K562 (cell line): Measurements from ENCODE around the gene FAM114A1. TPM values are rescaled to one million over a fixed set of nuclear protein-coding genes. Genes with fewer than 3 reads are reported as not detected.

Experiments
- ATAC-seq: fragments of 200-7000 bp; cut with Tn5 transposase; 3 replicates; pipeline ENCODE4 v1.9.1; 2020; ENCODE audit warnings: moderate library complexity
- BruUV-seq: library from RNA; stranded (reverse); fragments of 400-500 nt; replicated peaks from 2 replicates; lab custom pipeline; 2021; lab: Mats Ljungman, UMichigan
- CTCF ChIA-PET: fragments of 300-600 bp; formaldehyde crosslinking; extraction: SDS; loops from one replicate; lab custom pipeline; 2021; ENCODE audit warnings: low intra/inter-chr PET ratio; lab: Yijun Ruan, JAX
- POLR2A ChIA-PET: fragments of 300-600, 350-650 bp; sonication (Branson Sonifier 250); formaldehyde crosslinking; extraction: SDS; loops from one replicate; lab custom pipeline; 2021; ENCODE audit warnings: antibody characterized with exemption, inconsistent platforms; lab: Yijun Ruan, JAX
- DNase-seq, 4 experiments: peaks; one replicate each; pipeline versions ENCODE4 v3.0.0 to v3.0.0-alpha.2; 2011 to 2018; ENCODE audit warnings: low spot score in 3 of 4, mixed read lengths in 3 of 4; ENCODE audit errors: extremely low read depth in 1 of 4
- FAIRE-seq: peaks from 2 replicates; lab custom pipeline; 2011; peaks lifted over from hg19 to GRCh38; lab: Jason Lieb, UNC
- H2AFZ ChIP-seq: 2 replicates; pipeline ENCODE4 v1.6.0; 2011; ENCODE audit warnings: low read depth, low read length, control low read depth, inconsistent platforms
- H3K27ac ChIP-seq: fragments of 200-600 bp; 3 replicates; pipeline ENCODE4 v1.8.0; 2011; ENCODE audit warnings: low read depth, mild to moderate bottlenecking, control low read depth, inconsistent platforms, low read length, moderate library complexity, mixed read lengths; ENCODE audit errors: extremely low read depth
- H3K27me3 ChIP-seq, 2 experiments: fragments of 300-600 bp in 1 of 2; 2 replicates in 1 of 2; 3 replicates in 1 of 2; pipeline versions ENCODE4 v1.6.0 to v1.8.0; 2011; ENCODE audit warnings: inconsistent platforms in 2 of 2, low read length in 2 of 2, mild to moderate bottlenecking in 1 of 2, mixed read lengths in 1 of 2, moderate library complexity in 1 of 2; ENCODE audit not compliant: control insufficient read depth in 2 of 2, insufficient read depth in 2 of 2
- H3K36me3 ChIP-seq: fragments of 300-600 bp; 3 replicates; pipeline ENCODE4 v1.8.0; 2011; ENCODE audit warnings: mild to moderate bottlenecking, low read length, inconsistent platforms; ENCODE audit not compliant: control insufficient read depth, insufficient read depth
- H3K4me1 ChIP-seq, 2 experiments: fragments of 200-600 bp in 1 of 2; replicated peaks in 1 of 2; 2 replicates in 1 of 2; 3 replicates in 1 of 2; pipeline versions ENCODE4 v1.5.1 to v1.8.0; 2011; ENCODE audit warnings: inconsistent platforms in 2 of 2, low read length in 2 of 2, mild to moderate bottlenecking in 1 of 2, mixed read lengths in 1 of 2, moderate library complexity in 1 of 2; ENCODE audit not compliant: control insufficient read depth in 2 of 2, insufficient read depth in 2 of 2
- H3K4me2 ChIP-seq: 2 replicates; pipeline ENCODE4 v1.6.1; 2011; ENCODE audit warnings: low read length, control low read depth, inconsistent platforms, mixed read lengths; ENCODE audit not compliant: insufficient read depth
- H3K4me3 ChIP-seq: fragments of 200-600 bp; sonication (generic), shearing (Covaris generic); 2 replicates; pipeline ENCODE4 v1.5.1; 2016; ENCODE audit warnings: control low read depth, inconsistent platforms
- H3K79me2 ChIP-seq: fragments of 200-600 bp; 3 replicates; pipeline ENCODE4 v1.8.0; 2011; ENCODE audit warnings: low read length, inconsistent platforms; ENCODE audit not compliant: control insufficient read depth, insufficient read depth
- H3K9ac ChIP-seq, 2 experiments: 2 replicates each; pipeline versions ENCODE4 v1.6.0 to v1.6.1; 2011; ENCODE audit warnings: low read depth in 2 of 2, low read length in 2 of 2, control low read depth in 1 of 2, inconsistent platforms in 1 of 2, mild to moderate bottlenecking in 1 of 2, mixed read lengths in 1 of 2; ENCODE audit not compliant: insufficient read depth in 1 of 2
- H3K9me1 ChIP-seq: one replicate; pipeline ENCODE4 v1.6.0; 2011; ENCODE audit warnings: inconsistent platforms, mild to moderate bottlenecking, low read length, moderate library complexity; ENCODE audit not compliant: control insufficient read depth, insufficient read depth
- H3K9me3 ChIP-seq: replicated peaks from 2 replicates; pipeline ENCODE4 v1.5.1; 2011; ENCODE audit warnings: low read depth, low read length, inconsistent platforms; ENCODE audit not compliant: control insufficient read depth, insufficient read depth
- H4K20me1 ChIP-seq: replicated peaks from 2 replicates; pipeline ENCODE4 v1.6.1; 2011; ENCODE audit warnings: low read length, inconsistent platforms, mixed read lengths; ENCODE audit not compliant: control insufficient read depth, insufficient read depth
- HDAC1 ChIP-seq, 2 experiments: fragments of 450-650 bp; IDR thresholded peaks; 2 replicates each; pipeline ENCODE4 v1.6.1; 2016 to 2017; ENCODE audit warnings: inconsistent platforms in 1 of 2, mild to moderate bottlenecking in 1 of 2, moderate library complexity in 1 of 2
- MXI1 ChIP-seq: IDR thresholded peaks from 2 replicates; pipeline ENCODE4 v1.6.1; 2011; ENCODE audit warnings: low read depth, mild to moderate bottlenecking, improper control_type of control experiment, low read length
- NFE2 ChIP-seq: IDR thresholded peaks from 2 replicates; pipeline ENCODE4 v1.6.1; 2014; ENCODE audit warnings: antibody characterized with exemption, low read depth
- TEAD4 ChIP-seq, 2 experiments: sonication (generic) in 1 of 2; formaldehyde crosslinking in 1 of 2; IDR thresholded peaks; 2 replicates each; pipeline versions ENCODE4 v1.6.1 to v1.8.0; 2012 to 2022; ENCODE audit warnings: borderline replicate concordance in 1 of 2, inconsistent platforms in 1 of 2, low read length in 1 of 2, mild to moderate bottlenecking in 1 of 2, missing genetic modification reagents in 1 of 2
- WGBS: fragments of 100-300 bp; shearing (Covaris generic); methylation state at CpG from one replicate; pipeline ENCODE4 v1.1.6; 2016; ENCODE audit warnings: low coverage, mixed read lengths; ENCODE audit not compliant: insufficient coverage; ENCODE audit errors: missing lambda C conversion rate; 5-methylcytosine and 5-hydroxymethylcytosine counted together
- in situ Hi-C: fragments of 300-500 bp; cut with MboI; formaldehyde crosslinking; loops from 4 replicates; pipeline ENCODE4 v1.15.0; 2018; ENCODE audit warnings: inconsistent platforms, mixed read lengths
- intact Hi-C: fragments of 100-400 bp; cut with micrococcal nuclease; formaldehyde crosslinking; loops from 2 replicates; pipeline ENCODE4 v1.14.2; 2022
- polyA plus RNA-seq, 8 experiments: library from polyadenylated mRNA; depleted of rRNA in 4 of 8; stranded (reverse) in 5 of 8; unstranded in 3 of 8; fragments of >200 nt; fragmentation: Nextera tagmentation in 2 of 8; fragmentation: Illumina TruSeq in 1 of 8; extraction: Ambion mirVana in 2 of 8; extraction: Trizol in 1 of 8; gene quantifications; 2 replicates each; pipeline versions ENCODE4 v1.2.1 to v1.2.3, GENCODE V29; 2011 to 2014; ENCODE audit warnings: inconsistent platforms in 1 of 8, missing spikeins in 1 of 8
- total RNA-seq, 7 experiments: library from RNA; depleted of rRNA in 6 of 7; stranded (reverse); fragments of >200 nt in 6 of 7; fragmentation: Illumina TruSeq in 2 of 7; extraction: Trizol in 2 of 7; gene quantifications; 2 replicates each; pipeline versions ENCODE4 v1.2.1 to v1.2.3, GENCODE V29; 2011 to 2021; ENCODE audit warnings: low replicate concordance in 1 of 7
- TF ChIP-seq, protein P1 (sequence below), 3 experiments: IDR thresholded peaks in 2 of 3; conservative IDR thresholded peaks in 1 of 3; 2 replicates each; pipeline ENCODE4 v1.5.1; 2011 to 2012; ENCODE audit warnings: low read length in 3 of 3, mild to moderate bottlenecking in 3 of 3, control low read depth in 2 of 3, improper control_type of control experiment in 1 of 3, inconsistent platforms in 1 of 3, low read depth in 1 of 3, mixed read lengths in 1 of 3, moderate library complexity in 1 of 3; ENCODE audit not compliant: insufficient read depth in 2 of 3

Gene FAM114A1
- total and polyA plus RNA-seq, 9 of the 15 experiments (the other 6 are each of a cell fraction or from before 2014, with no cell fraction given): 1.8 to 12.0 (median 4.3) TPM

DNA sequence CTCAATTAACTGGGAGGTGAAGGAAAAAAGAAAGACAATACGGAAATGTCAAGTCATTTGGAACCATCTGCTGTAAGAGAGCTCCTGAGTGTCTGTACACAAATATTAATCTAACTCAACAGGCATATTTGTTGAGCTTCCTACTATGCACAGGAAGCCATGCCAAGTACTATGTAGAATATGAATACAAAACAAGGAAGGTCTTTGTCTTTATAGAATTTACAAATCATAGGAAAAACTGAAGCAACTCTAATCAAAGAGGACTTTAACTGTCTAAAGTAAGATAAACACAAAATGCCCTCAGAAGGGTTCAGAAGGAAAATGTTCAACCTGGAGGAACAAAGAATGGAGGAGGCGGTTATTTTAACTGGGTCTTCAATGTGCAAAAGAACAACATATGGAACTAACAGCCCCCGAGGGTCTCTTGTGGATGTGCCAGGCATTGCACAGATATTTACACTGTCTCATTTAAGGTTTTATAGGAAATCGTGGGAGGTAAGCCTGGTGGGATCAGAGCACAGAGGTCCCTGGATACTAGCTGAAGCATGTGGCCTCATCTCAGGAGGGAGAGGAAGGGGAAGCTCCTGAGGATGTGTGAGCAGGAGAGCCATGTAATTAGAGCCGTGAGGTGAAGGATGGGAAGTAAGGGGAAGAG is 5.8 kb downstream of the FAM114A1 start:
- H3K36me3 ChIP-seq: no peaks in the 10 kb centered on the region; the same call in 2 of the 3 replicates
- ATAC-seq (peak; percentile 71), FAIRE-seq (no peak), DNase-seq (no peak)
- H3K4me3 ChIP-seq: no peak overlapping the region
- H2AFZ ChIP-seq: peak overlapping the region; percentile 66
- H3K9me1 ChIP-seq: no peaks in the 10 kb centered on the region
- H3K4me2 ChIP-seq: no peak overlapping the region; the same call in 1 of the 2 replicates
- CTCF ChIA-PET: no interaction called here
- POLR2A ChIA-PET: interaction anchor here (1.4 to 2.5 kb wide), 3 partner anchors 11 to 262 kb away, joined by 5 to 11 read pairs (median 8); partner anchors contain the start of gene TLR6
- intact Hi-C loops: no loop called here
- no peak for TF ChIP-seq TEAD4 (IDR thresholded peaks at IDR 0.05; ENCODE audit: low read length)
- no peak for TF ChIP-seq TEAD4 (CRISPR knock-in tag; IDR thresholded peaks at IDR 0.05; ENCODE audit: borderline replicate concordance)
- TF ChIP-seq HDAC1 (IDR thresholded peaks at IDR 0.05): no peak
- TF ChIP-seq, protein P1, sequence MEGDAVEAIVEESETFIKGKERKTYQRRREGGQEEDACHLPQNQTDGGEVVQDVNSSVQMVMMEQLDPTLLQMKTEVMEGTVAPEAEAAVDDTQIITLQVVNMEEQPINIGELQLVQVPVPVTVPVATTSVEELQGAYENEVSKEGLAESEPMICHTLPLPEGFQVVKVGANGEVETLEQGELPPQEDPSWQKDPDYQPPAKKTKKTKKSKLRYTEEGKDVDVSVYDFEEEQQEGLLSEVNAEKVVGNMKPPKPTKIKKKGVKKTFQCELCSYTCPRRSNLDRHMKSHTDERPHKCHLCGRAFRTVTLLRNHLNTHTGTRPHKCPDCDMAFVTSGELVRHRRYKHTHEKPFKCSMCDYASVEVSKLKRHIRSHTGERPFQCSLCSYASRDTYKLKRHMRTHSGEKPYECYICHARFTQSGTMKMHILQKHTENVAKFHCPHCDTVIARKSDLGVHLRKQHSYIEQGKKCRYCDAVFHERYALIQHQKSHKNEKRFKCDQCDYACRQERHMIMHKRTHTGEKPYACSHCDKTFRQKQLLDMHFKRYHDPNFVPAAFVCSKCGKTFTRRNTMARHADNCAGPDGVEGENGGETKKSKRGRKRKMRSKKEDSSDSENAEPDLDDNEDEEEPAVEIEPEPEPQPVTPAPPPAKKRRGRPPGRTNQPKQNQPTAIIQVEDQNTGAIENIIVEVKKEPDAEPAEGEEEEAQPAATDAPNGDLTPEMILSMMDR (IDR thresholded peaks at IDR 0.05 in 2 of 3, conservative IDR thresholded peaks at IDR 0.05 in 1 of 3; ENCODE audit: insufficient read depth in 2 of 3, low read depth in 1 of 3, low read length in 3 of 3): 0 out of 6 replicates have a peak, but pooled peaks of 1 of the 3 experiments have one; percentile 25
- 0 out of 2 replicates have a peak, but pooled peaks have one; percentile 11 for TF ChIP-seq NFE2
- no peak for TF ChIP-seq MXI1
- no peak overlapping the region; a peak in 1 of 4 replicates for H3K9ac ChIP-seq
- H4K20me1 ChIP-seq: 0 out of 2 replicates have a peak, but pooled peaks cover 3% of the 10 kb centered on the region
- 43% methylated on average over 5 of the region's 5 CpGs for WGBS
- H3K79me2 ChIP-seq: peaks cover 2% of the 10 kb centered on the region; the same call in 1 of the 3 replicates
- H3K4me1 ChIP-seq: peaks cover 2 to 20% of the 10 kb centered on the region in 2 experiments; a peak in 4 of 5 replicates
- H3K9me3 ChIP-seq: no peaks in the 10 kb centered on the region
- no TSS peak for BruUV-seq
- no peaks in the 10 kb centered on the region for H3K27me3 ChIP-seq
- in situ Hi-C loops: no loop called here
- peak overlapping the region; percentile 30; the same call in 1 of the 3 replicates for H3K27ac ChIP-seq
